HTR-8/SVneo (cell line): ENCODE data around the gene TMEM50B.

ENCODE experiments used
- DNase-seq: peaks from one replicate; pipeline ENCODE4 v3.0.0; 2011; ENCODE audit warnings: low spot score, mixed read lengths; ENCODE audit not compliant: insufficient read length
- FAIRE-seq: peaks from 2 replicates; lab custom pipeline; 2011; peaks lifted over from hg19 to GRCh38; lab: Jason Lieb, UNC

TMEM50B gene

DNA sequence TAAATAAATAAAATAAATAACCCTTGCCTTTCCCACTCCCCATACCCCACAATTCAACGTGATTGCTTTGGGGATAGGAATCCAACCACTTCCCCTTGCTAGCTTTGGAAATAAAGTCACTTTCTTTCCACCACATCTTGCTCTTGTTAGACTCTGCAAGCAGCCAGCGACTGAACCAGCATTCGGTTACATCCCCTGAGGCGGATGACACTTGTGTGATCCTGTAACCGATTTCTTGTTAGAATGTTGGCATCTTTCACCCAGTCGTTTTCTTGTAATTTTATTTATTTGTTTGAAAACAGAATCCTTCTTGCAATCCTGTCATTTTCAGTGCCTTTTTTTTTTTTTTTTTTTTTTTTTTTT lies 78.2 kb downstream of the TMEM50B start:
- DNase-seq (no peak), FAIRE-seq (no peak)
